OCI-LY3 (cell line): ENCODE data around the gene TSPAN7.

ENCODE experiments used
- EZH2phosphoT487 ChIP-seq: fragments of 200-600 bp; shearing (Covaris generic); IDR thresholded peaks from 2 replicates; pipeline ENCODE4 v1.6.1; 2018; ENCODE audit warnings: antibody characterized with exemption, mixed run types, low read depth
- TF ChIP-seq, protein P1 (sequence below): fragments of 200-600, 300-600 bp; sonication (generic); IDR thresholded peaks from 2 replicates; pipeline ENCODE4 v1.5.1; 2014; ENCODE audit warnings: antibody characterized with exemption, low read length, low read depth

DNA sequence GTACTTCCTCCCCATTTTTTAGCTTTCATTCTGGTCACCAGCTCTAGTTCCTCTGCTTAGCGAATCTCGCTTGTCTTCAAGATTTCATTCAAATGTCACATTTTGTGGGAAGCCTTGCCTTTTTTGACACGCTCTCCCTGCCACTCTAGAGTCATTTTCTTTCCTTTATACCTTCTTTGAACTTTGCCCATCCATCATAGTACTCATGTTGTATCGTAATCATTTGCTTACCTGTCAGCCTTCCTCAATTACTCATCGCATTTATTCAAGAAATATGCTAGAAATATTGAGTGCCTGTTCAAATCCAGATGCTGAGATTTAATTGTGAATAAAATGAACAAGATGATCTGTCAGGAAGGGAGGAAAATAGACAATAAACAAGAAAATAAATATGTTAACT is 21.8 kb downstream of the TSPAN7 start:
- TF ChIP-seq, protein P1, sequence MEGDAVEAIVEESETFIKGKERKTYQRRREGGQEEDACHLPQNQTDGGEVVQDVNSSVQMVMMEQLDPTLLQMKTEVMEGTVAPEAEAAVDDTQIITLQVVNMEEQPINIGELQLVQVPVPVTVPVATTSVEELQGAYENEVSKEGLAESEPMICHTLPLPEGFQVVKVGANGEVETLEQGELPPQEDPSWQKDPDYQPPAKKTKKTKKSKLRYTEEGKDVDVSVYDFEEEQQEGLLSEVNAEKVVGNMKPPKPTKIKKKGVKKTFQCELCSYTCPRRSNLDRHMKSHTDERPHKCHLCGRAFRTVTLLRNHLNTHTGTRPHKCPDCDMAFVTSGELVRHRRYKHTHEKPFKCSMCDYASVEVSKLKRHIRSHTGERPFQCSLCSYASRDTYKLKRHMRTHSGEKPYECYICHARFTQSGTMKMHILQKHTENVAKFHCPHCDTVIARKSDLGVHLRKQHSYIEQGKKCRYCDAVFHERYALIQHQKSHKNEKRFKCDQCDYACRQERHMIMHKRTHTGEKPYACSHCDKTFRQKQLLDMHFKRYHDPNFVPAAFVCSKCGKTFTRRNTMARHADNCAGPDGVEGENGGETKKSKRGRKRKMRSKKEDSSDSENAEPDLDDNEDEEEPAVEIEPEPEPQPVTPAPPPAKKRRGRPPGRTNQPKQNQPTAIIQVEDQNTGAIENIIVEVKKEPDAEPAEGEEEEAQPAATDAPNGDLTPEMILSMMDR = no peak
- TF ChIP-seq EZH2phosphoT487 = no peak
